ENCODE data around the gene EXD3. TPM values are rescaled to one million over a fixed set of nuclear protein-coding genes. Genes with fewer than 3 reads are reported as not detected.

Gene EXD3
- total and polyA plus RNA-seq, 9 of the 15 experiments (the other 6 are each of a cell fraction or from before 2014, with no cell fraction given), result 0.29 to 12.5 (median 3.9) TPM

- Histone ChIP-seq H3K4me3 (no peak overlapping the region), H3K27me3 (ENCODE audit: control insufficient read depth in 2 of 2, insufficient read depth in 2 of 2, low read length in 2 of 2) (no peaks in the 10 kb centered on the region), H3K9me3 (replicated peaks; ENCODE audit: control insufficient read depth, insufficient read depth, low read depth, low read length) (peaks cover 7% of the 10 kb centered on the region; the same call in 1 of the 2 replicates), H3K9ac (ENCODE audit: insufficient read depth in 1 of 2, low read depth in 2 of 2, low read length in 2 of 2) (no peak overlapping the region; a peak in 1 of 4 replicates), H3K4me1 (replicated peaks in 1 of 2; ENCODE audit: control insufficient read depth in 2 of 2, insufficient read depth in 2 of 2, low read length in 2 of 2) (peaks cover 7 to 53% of the 10 kb centered on the region in 2 experiments; a peak in 4 of 5 replicates), H3K4me2 (ENCODE audit: insufficient read depth, low read length) (no peak overlapping the region), H4K20me1 (replicated peaks; ENCODE audit: control insufficient read depth, insufficient read depth, low read length) (no peaks in the 10 kb centered on the region), H3K9me1 (ENCODE audit: control insufficient read depth, insufficient read depth, low read length) (no peaks in the 10 kb centered on the region), H3K27ac (ENCODE audit: extremely low read depth, low read depth, low read length) (no peak overlapping the region), H3K36me3 (ENCODE audit: control insufficient read depth, insufficient read depth, low read length) (no peaks in the 10 kb centered on the region), H3K79me2 (ENCODE audit: control insufficient read depth, insufficient read depth, low read length) (peaks cover 5% of the 10 kb centered on the region; the same call in 2 of the 3 replicates), H2AFZ (ENCODE audit: low read depth, low read length) (no peak overlapping the region)
- DNase-seq (ENCODE audit: extremely low read depth in 1 of 4, low spot score in 3 of 4), result no peak
- TF ChIP-seq JUND (IDR thresholded peaks at IDR 0.05; ENCODE audit: borderline replicate concordance, low read depth, low read length), result 0 out of 2 replicates have a peak, but pooled peaks have one; percentile 5
- no peak for TF ChIP-seq JUND (tag; IDR thresholded peaks at IDR 0.05; ENCODE audit: borderline replicate concordance, low read depth, low read length)
- no peak for TF ChIP-seq FOSL1 (tag; conservative IDR thresholded peaks at IDR 0.05)
- peak; percentile 86 for TF ChIP-seq ZFP36 (IDR thresholded peaks at IDR 0.05; ENCODE audit: low read depth, low read length, partially characterized antibody)
- TF ChIP-seq BHLHE40 (IDR thresholded peaks at IDR 0.05; ENCODE audit: low read length), result 0 out of 2 replicates have a peak, but pooled peaks have one; percentile 22
- TF ChIP-seq HBP1 (CRISPR knock-in tag; IDR thresholded peaks at IDR 0.05), result no peak
- TF ChIP-seq CLOCK (CRISPR knock-in tag; IDR thresholded peaks at IDR 0.05; ENCODE audit: borderline replicate concordance), result no peak
- no TSS peak for BruUV-seq (replicated peaks)
- no peak for ATAC-seq
- no peak for FAIRE-seq
- 60% methylated on average over 9 of the region's 11 CpGs for WGBS (ENCODE audit: insufficient coverage, low coverage, missing lambda C conversion rate)
- in situ Hi-C loops (cut with MboI) (no loop called here), intact Hi-C loops (cut with micrococcal nuclease) (no loop called here)
- ChIA-PET POLR2A (no interaction called here), CTCF (ENCODE audit: low intra/inter-chr PET ratio) (no interaction called here)
Measured at GRCh38 chr9:137402746-137403145, 20.2 kb downstream of the EXD3 start.
